ENCODE measurements around the gene TTC34.

The TTC34 gene

GRCh38 chr1:2826736-2827292 is 25.3 kb upstream of the TTC34 start:
- Histone ChIP-seq H3K36me3 (ENCODE audit: control insufficient read depth, insufficient read depth, low read length) (no peaks in the 10 kb centered on the region), H3K9me3 (ENCODE audit: control insufficient read depth, low read length) (peaks cover 53% of the 10 kb centered on the region), H3K27ac (ENCODE audit: low read depth, low read length, severe bottlenecking) (no peak overlapping the region), H3K4me3 (ENCODE audit: extremely low read depth, insufficient read depth, low read length, poor library complexity, severe bottlenecking) (no peak overlapping the region), H3K4me1 (ENCODE audit: control insufficient read depth, insufficient read depth, low read length, poor library complexity, severe bottlenecking) (no peaks in the 10 kb centered on the region)
- 64 to 72% methylated on average over 14 of the region's 14 CpGs for WGBS, 2 experiments (ENCODE audit: insufficient coverage in 2 of 2)

- Histone ChIP-seq H3K36me3 (ENCODE audit: control insufficient read depth, insufficient read depth, low read length) (no peaks in the 10 kb centered on the region), H3K4me1 (ENCODE audit: control insufficient read depth, insufficient read depth, low read length, poor library complexity, severe bottlenecking) (no peaks in the 10 kb centered on the region), H3K27ac (ENCODE audit: low read depth, low read length, severe bottlenecking) (no peak overlapping the region), H3K9me3 (ENCODE audit: control insufficient read depth, low read length) (peaks cover 54% of the 10 kb centered on the region), H3K4me3 (ENCODE audit: extremely low read depth, insufficient read depth, low read length, poor library complexity, severe bottlenecking) (no peak overlapping the region)
- WGBS, 2 experiments (ENCODE audit: insufficient coverage in 2 of 2) = 81 to 83% methylated on average over 11 to 13 of the region's 15 CpGs
Observed at GRCh38 chr1:2826316-2826715, 24.8 kb upstream of the TTC34 start.

DNA sequence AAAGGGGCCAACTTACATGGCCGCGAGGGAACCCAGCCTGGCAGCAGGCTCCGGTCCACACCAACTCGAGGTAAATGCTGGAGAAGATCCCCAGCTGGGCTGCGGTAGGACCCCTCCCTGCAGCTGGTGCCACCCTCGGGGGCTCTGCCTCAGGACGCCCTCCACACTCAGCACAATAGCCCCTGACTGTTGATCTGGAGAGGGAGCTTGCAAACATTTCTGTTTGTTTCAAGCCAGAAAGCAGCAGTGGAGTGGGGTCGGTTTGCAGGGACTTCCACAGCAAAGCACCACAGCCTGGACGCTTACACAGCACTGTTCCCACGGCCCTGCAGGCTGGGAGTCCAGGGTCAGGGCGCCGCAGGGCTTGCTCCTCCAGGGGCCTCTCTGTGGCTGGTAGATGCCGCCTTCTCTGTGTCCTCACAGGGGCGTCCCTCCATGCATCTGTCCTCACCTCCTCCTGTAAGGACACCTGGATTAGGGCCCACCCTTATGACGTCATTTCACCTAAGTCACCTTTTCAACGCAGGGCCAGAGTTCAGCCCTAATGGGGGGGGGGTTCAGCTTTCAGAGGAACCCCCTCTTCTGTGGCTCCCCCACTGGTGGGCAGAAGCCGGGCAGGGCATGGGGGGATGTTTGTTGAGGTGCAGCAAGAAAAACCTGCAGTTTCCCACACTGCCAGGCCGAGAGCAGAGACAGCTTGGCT is 24.1 kb upstream of the TTC34 start:
- H3K9me3 ChIP-seq (ENCODE audit: control insufficient read depth, low read length) = peaks cover 56% of the 10 kb centered on the region
- no peak overlapping the region for H3K27ac ChIP-seq (ENCODE audit: low read depth, low read length, severe bottlenecking)
- WGBS, 2 experiments (ENCODE audit: insufficient coverage in 2 of 2) = 84 to 86% methylated on average over 13 to 16 of the region's 18 CpGs
- H3K4me1 ChIP-seq (ENCODE audit: control insufficient read depth, insufficient read depth, low read length, poor library complexity, severe bottlenecking) = no peaks in the 10 kb centered on the region
- H3K36me3 ChIP-seq (ENCODE audit: control insufficient read depth, insufficient read depth, low read length) = no peaks in the 10 kb centered on the region
- no peak overlapping the region for H3K4me3 ChIP-seq (ENCODE audit: extremely low read depth, insufficient read depth, low read length, poor library complexity, severe bottlenecking)

- Histone ChIP-seq H3K36me3 (ENCODE audit: control insufficient read depth, insufficient read depth, low read length) (no peaks in the 10 kb centered on the region), H3K9me3 (ENCODE audit: control insufficient read depth, low read length) (peaks cover 55% of the 10 kb centered on the region), H3K27ac (ENCODE audit: low read depth, low read length, severe bottlenecking) (no peak overlapping the region), H3K4me1 (ENCODE audit: control insufficient read depth, insufficient read depth, low read length, poor library complexity, severe bottlenecking) (no peaks in the 10 kb centered on the region), H3K4me3 (ENCODE audit: extremely low read depth, insufficient read depth, low read length, poor library complexity, severe bottlenecking) (no peak overlapping the region)
Observed at GRCh38 chr1:2824999-2825398, 23.5 kb upstream of the TTC34 start.

DNA sequence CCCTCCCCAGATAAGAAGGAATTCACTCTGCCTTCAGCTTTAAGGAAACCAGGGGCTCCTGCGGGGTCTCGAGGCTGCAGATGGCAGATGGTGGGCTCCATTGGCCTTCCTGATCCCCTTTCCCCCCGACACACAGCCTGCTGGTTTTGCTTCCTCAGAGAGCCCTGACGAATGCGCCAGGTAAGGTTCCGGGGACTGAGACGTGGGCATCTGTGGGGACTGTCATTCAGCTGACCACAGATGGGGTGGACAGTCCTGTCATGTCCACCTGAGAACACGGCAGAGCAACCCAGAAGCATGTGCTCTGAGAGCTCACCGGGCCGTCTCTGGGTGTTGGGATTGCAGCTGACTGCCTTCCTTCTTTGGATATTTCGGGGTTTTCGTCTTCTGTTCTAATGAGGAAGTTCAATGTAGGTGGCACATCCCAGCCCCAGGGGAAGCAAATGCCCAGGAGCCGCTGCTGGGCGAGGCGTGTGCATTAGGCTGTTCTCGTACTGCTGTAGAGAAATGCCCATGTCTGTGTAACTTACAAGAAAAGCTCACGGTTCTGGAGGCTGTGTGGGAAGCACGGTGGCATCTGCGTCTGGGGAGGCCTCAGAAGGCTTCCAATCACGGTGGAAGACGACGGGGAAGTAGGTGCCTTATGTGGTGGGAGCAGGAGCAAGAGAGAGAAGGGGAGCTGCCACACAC is 22.6 kb upstream of the TTC34 start:
- Histone ChIP-seq H3K4me1 (ENCODE audit: control insufficient read depth, insufficient read depth, low read length, poor library complexity, severe bottlenecking) (no peaks in the 10 kb centered on the region), H3K4me3 (ENCODE audit: extremely low read depth, insufficient read depth, low read length, poor library complexity, severe bottlenecking) (no peak overlapping the region), H3K9me3 (ENCODE audit: control insufficient read depth, low read length) (peaks cover 51% of the 10 kb centered on the region), H3K27ac (ENCODE audit: low read depth, low read length, severe bottlenecking) (no peak overlapping the region), H3K36me3 (ENCODE audit: control insufficient read depth, insufficient read depth, low read length) (no peaks in the 10 kb centered on the region)
- 82 to 89% methylated on average over 16 to 19 of the region's 22 CpGs for WGBS, 2 experiments (ENCODE audit: insufficient coverage in 2 of 2)

- H3K4me3 ChIP-seq (ENCODE audit: extremely low read depth, insufficient read depth, low read length, poor library complexity, severe bottlenecking) = no peak overlapping the region
- H3K4me1 ChIP-seq (ENCODE audit: control insufficient read depth, insufficient read depth, low read length, poor library complexity, severe bottlenecking) = no peaks in the 10 kb centered on the region
- 85 to 90% methylated on average over 7 to 9 of the region's 12 CpGs for WGBS, 2 experiments (ENCODE audit: insufficient coverage in 2 of 2)
- peaks cover 52% of the 10 kb centered on the region for H3K9me3 ChIP-seq (ENCODE audit: control insufficient read depth, low read length)
- no peaks in the 10 kb centered on the region for H3K36me3 ChIP-seq (ENCODE audit: control insufficient read depth, insufficient read depth, low read length)
- H3K27ac ChIP-seq (ENCODE audit: low read depth, low read length, severe bottlenecking) = no peak overlapping the region
Observed at GRCh38 chr1:2822621-2823145, 21.2 kb upstream of the TTC34 start.

DNA sequence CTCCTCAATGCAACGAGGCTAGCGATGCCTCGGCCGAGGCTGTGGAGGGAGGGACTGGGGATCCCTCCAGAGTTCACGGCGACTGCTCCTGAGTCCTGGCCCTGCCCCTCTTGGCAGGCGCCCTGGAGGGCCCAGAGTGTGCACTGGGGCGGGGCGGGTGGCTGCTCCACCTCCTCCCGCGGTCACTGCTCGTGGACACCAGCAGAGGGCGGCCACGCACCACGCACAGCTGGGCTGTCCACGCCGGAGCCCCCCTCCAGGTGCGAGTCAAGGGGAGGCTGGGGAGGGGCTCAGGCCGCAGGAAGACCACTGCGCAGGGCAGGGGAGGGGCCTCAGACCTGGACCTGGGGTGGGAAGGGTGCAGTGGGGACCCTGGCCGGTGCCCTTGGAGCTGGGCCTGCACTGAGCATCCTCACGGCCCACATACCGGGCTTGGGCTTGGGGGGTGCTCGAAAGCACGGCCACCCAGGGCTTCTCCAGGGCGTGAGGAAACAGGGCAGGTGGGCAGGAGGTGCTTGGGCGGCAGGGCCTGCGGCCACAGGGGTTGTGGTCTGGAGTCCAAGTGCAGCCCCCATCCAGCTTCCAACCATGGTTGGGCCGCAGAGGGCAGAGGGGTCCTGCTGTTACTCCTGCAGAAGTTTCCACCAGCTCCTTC is 20.6 kb upstream of the TTC34 start:
- Histone ChIP-seq H3K9me3 (ENCODE audit: control insufficient read depth, low read length) (peaks cover 52% of the 10 kb centered on the region), H3K4me1 (ENCODE audit: control insufficient read depth, insufficient read depth, low read length, poor library complexity, severe bottlenecking) (no peaks in the 10 kb centered on the region), H3K36me3 (ENCODE audit: control insufficient read depth, insufficient read depth, low read length) (no peaks in the 10 kb centered on the region), H3K4me3 (ENCODE audit: extremely low read depth, insufficient read depth, low read length, poor library complexity, severe bottlenecking) (no peak overlapping the region), H3K27ac (ENCODE audit: low read depth, low read length, severe bottlenecking) (no peak overlapping the region)
- WGBS, 2 experiments (ENCODE audit: insufficient coverage in 2 of 2) = 67 to 72% methylated on average over 26 to 28 of the region's 29 CpGs

GRCh38 chr1:2821373-2821955 is 20.0 kb upstream of the TTC34 start:
- 83 to 93% methylated on average over 12 of the region's 17 CpGs for WGBS, 2 experiments (ENCODE audit: insufficient coverage in 2 of 2)
- Histone ChIP-seq H3K4me3 (ENCODE audit: extremely low read depth, insufficient read depth, low read length, poor library complexity, severe bottlenecking) (no peak overlapping the region), H3K36me3 (ENCODE audit: control insufficient read depth, insufficient read depth, low read length) (no peaks in the 10 kb centered on the region), H3K27ac (ENCODE audit: low read depth, low read length, severe bottlenecking) (no peak overlapping the region), H3K9me3 (ENCODE audit: control insufficient read depth, low read length) (peaks cover 46% of the 10 kb centered on the region), H3K4me1 (ENCODE audit: control insufficient read depth, insufficient read depth, low read length, poor library complexity, severe bottlenecking) (no peaks in the 10 kb centered on the region)

DNA sequence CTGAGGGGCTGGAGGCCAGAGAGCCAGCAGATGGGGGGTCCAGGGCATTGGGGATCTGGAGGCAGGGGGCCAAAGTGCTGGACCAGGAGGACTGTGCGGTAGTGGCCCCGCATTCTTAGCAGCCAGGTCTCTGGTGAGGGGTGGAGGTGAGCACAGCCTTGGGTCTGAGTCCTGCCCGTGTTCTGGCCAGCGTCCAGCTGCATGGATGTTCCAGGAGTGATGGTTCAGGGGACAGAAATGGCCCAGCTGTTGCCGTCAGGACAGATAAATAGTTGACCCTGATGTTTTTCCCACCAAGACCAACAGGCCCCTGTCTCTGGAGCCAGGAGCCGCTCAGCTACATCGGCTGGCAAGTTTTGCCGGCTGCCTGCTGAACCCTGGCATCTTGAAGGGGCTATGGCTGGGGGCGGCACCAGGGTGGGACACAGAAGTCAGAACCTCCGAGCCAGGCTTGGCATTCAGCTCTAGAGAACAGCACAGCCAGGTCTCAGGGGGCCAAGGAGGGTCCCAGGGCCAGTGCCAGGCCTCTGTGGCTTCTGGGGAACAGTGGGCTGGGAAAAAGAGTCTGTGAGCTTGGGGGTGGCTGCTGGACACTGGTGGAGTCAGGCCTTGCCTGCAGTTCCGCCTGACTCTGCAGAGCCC is 19.4 kb upstream of the TTC34 start:
- 72 to 79% methylated on average over 10 to 11 of the region's 11 CpGs for WGBS, 2 experiments (ENCODE audit: insufficient coverage in 2 of 2)
- Histone ChIP-seq H3K4me3 (ENCODE audit: extremely low read depth, insufficient read depth, low read length, poor library complexity, severe bottlenecking) (no peak overlapping the region), H3K36me3 (ENCODE audit: control insufficient read depth, insufficient read depth, low read length) (no peaks in the 10 kb centered on the region), H3K4me1 (ENCODE audit: control insufficient read depth, insufficient read depth, low read length, poor library complexity, severe bottlenecking) (no peaks in the 10 kb centered on the region), H3K27ac (ENCODE audit: low read depth, low read length, severe bottlenecking) (no peak overlapping the region), H3K9me3 (ENCODE audit: control insufficient read depth, low read length) (peaks cover 40% of the 10 kb centered on the region)
